HepG2 (cell line): Measurements from ENCODE around the gene EGFL8. TPM values are rescaled to one million over a fixed set of nuclear protein-coding genes. Genes with fewer than 3 reads are reported as not detected.
A peak's percentile ranks its signal among the peaks of the same experiment; 100 is the strongest.

ENCODE experiments used
- AHR ChIP-seq: IDR thresholded peaks from 2 replicates; pipeline ENCODE4 v1.6.1; 2018; ENCODE audit warnings: missing genetic modification reagents, missing compliant biosample characterization
- FOSL2 ChIP-seq: sonication (generic); formaldehyde crosslinking; IDR thresholded peaks from 2 replicates; pipeline ENCODE4 v1.4.0; 2020; ENCODE audit warnings: missing genetic modification reagents
- HCFC1 ChIP-seq: fragments of 150-350 bp; IDR thresholded peaks from 2 replicates; pipeline ENCODE4 v1.6.1; 2014; ENCODE audit warnings: low read depth, low read length
- TMF1 ChIP-seq: sonication (generic); formaldehyde crosslinking; IDR thresholded peaks from 2 replicates; pipeline ENCODE4 v1.8.1; 2022; ENCODE audit warnings: low read depth, missing genetic modification reagents
- TSC22D2 ChIP-seq: sonication (generic); formaldehyde crosslinking; IDR thresholded peaks from 2 replicates; pipeline ENCODE4 v1.5.1; 2020; ENCODE audit warnings: missing genetic modification reagents, mild to moderate bottlenecking, borderline replicate concordance
- ZBTB1 ChIP-seq: sonication (generic); formaldehyde crosslinking; IDR thresholded peaks from 2 replicates; pipeline ENCODE4 v1.4.0; 2020; ENCODE audit warnings: missing genetic modification reagents, borderline replicate concordance
- ZNF614 ChIP-seq: IDR thresholded peaks from 2 replicates; pipeline ENCODE4 v1.6.1; 2018; ENCODE audit warnings: missing biosample characterization, missing genetic modification reagents, inconsistent platforms, borderline replicate concordance
- polyA plus RNA-seq, 8 experiments: library from polyadenylated mRNA; depleted of rRNA in 3 of 8; stranded (reverse) in 7 of 8; unstranded in 1 of 8; fragments of >200 nt; fragmentation: Illumina TruSeq in 4 of 8; extraction: Trizol in 4 of 8; gene quantifications; 2 replicates each; pipeline versions ENCODE4 v1.2.1 to v1.2.3, GENCODE V29; 2011 to 2016; ENCODE audit warnings: low read depth in 4 of 8, missing spikeins in 1 of 8, mixed read lengths in 1 of 8; ENCODE audit not compliant: insufficient read depth in 1 of 8
- total RNA-seq, 5 experiments: library from RNA; depleted of rRNA; stranded (reverse); fragments of >200 nt; fragmentation: Illumina TruSeq; extraction: Trizol; gene quantifications; 2 replicates each; pipeline ENCODE4 v1.2.3, GENCODE V29; 2016; ENCODE audit warnings: low read depth in 1 of 5
- TF ChIP-seq, protein P1 (sequence below), 2 experiments: fragments of 450-650 bp in 1 of 2; sonication (generic) in 1 of 2; formaldehyde crosslinking in 1 of 2; IDR thresholded peaks; 2 replicates each; pipeline versions ENCODE4 v1.6.1 to v1.8.0; 2016 to 2022; ENCODE audit warnings: antibody characterized with exemption in 1 of 2, mild to moderate bottlenecking in 1 of 2, missing genetic modification reagents in 1 of 2
- TF ChIP-seq, protein P2 (sequence below): sonication (generic); formaldehyde crosslinking; IDR thresholded peaks from 2 replicates; pipeline ENCODE4 v1.4.0; 2020; ENCODE audit warnings: missing genetic modification reagents, borderline replicate concordance
- TF ChIP-seq, protein P3 (sequence below): sonication (generic); formaldehyde crosslinking; IDR thresholded peaks from 2 replicates; pipeline ENCODE4 v1.4.0; 2020; ENCODE audit warnings: mild to moderate bottlenecking, low read depth, missing genetic modification reagents
- TF ChIP-seq, protein P4 (sequence below): sonication (generic); formaldehyde crosslinking; IDR thresholded peaks from 2 replicates; pipeline ENCODE4 v1.5.1; 2020; ENCODE audit warnings: mild to moderate bottlenecking, missing genetic modification reagents, borderline replicate concordance
- TF ChIP-seq, protein P5 (sequence below): sonication (generic); formaldehyde crosslinking; IDR thresholded peaks from 2 replicates; pipeline ENCODE4 v1.4.0; 2020; ENCODE audit warnings: mild to moderate bottlenecking, missing genetic modification reagents

The EGFL8 gene
- total and polyA plus RNA-seq, 2 of the 13 experiments (the other 11 are each of a cell fraction or from before 2014, with no cell fraction given) = 10.0 to 11.5 TPM

DNA sequence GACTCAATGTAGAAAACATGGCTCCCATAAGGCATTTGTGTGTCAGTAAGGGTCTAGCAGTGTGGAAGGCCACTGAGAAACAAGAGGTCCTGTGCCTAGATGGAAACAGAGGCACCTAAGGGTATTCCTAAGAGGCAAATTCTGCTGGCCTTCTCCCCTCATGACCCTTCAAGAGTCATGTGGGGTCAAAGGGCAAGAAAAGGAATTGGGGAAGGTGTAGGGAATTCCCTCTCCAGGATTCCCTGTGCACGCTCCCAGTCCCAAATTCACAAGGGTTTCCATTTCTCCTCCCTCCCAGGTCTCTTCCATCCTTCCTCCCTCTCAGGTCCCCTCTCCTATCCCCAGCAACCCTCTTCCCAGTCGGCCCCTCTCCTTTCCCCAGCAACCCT, 10.9 kb downstream of the EGFL8 start (continued):
- TF ChIP-seq, protein P1, sequence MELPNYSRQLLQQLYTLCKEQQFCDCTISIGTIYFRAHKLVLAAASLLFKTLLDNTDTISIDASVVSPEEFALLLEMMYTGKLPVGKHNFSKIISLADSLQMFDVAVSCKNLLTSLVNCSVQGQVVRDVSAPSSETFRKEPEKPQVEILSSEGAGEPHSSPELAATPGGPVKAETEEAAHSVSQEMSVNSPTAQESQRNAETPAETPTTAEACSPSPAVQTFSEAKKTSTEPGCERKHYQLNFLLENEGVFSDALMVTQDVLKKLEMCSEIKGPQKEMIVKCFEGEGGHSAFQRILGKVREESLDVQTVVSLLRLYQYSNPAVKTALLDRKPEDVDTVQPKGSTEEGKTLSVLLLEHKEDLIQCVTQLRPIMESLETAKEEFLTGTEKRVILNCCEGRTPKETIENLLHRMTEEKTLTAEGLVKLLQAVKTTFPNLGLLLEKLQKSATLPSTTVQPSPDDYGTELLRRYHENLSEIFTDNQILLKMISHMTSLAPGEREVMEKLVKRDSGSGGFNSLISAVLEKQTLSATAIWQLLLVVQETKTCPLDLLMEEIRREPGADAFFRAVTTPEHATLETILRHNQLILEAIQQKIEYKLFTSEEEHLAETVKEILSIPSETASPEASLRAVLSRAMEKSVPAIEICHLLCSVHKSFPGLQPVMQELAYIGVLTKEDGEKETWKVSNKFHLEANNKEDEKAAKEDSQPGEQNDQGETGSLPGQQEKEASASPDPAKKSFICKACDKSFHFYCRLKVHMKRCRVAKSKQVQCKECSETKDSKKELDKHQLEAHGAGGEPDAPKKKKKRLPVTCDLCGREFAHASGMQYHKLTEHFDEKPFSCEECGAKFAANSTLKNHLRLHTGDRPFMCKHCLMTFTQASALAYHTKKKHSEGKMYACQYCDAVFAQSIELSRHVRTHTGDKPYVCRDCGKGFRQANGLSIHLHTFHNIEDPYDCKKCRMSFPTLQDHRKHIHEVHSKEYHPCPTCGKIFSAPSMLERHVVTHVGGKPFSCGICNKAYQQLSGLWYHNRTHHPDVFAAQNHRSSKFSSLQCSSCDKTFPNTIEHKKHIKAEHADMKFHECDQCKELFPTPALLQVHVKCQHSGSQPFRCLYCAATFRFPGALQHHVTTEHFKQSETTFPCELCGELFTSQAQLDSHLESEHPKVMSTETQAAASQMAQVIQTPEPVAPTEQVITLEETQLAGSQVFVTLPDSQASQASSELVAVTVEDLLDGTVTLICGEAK (IDR thresholded peaks at IDR 0.05) = no peak
- TF ChIP-seq, protein P1 (CRISPR knock-in tag; IDR thresholded peaks at IDR 0.05) = no peak
- TF ChIP-seq, protein P2, sequence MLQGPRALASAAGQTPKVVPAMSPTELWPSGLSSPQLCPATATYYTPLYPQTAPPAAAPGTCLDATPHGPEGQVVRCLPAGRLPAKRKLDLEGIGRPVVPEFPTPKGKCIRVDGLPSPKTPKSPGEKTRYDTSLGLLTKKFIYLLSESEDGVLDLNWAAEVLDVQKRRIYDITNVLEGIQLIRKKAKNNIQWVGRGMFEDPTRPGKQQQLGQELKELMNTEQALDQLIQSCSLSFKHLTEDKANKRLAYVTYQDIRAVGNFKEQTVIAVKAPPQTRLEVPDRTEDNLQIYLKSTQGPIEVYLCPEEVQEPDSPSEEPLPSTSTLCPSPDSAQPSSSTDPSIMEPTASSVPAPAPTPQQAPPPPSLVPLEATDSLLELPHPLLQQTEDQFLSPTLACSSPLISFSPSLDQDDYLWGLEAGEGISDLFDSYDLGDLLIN = no peak
- no peak for TF ChIP-seq HCFC1
- 0 out of 2 replicates have a peak, but pooled peaks have one; percentile 1 for TF ChIP-seq ZNF614 (CRISPR knock-in tag)
- TF ChIP-seq TSC22D2 (CRISPR knock-in tag) = no peak
- TF ChIP-seq, protein P3, sequence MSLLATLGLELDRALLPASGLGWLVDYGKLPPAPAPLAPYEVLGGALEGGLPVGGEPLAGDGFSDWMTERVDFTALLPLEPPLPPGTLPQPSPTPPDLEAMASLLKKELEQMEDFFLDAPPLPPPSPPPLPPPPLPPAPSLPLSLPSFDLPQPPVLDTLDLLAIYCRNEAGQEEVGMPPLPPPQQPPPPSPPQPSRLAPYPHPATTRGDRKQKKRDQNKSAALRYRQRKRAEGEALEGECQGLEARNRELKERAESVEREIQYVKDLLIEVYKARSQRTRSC (CRISPR knock-in tag) = 0 out of 2 replicates have a peak, but pooled peaks have one; percentile 27
- no peak for TF ChIP-seq FOSL2 (CRISPR knock-in tag)
- TF ChIP-seq, protein P4, sequence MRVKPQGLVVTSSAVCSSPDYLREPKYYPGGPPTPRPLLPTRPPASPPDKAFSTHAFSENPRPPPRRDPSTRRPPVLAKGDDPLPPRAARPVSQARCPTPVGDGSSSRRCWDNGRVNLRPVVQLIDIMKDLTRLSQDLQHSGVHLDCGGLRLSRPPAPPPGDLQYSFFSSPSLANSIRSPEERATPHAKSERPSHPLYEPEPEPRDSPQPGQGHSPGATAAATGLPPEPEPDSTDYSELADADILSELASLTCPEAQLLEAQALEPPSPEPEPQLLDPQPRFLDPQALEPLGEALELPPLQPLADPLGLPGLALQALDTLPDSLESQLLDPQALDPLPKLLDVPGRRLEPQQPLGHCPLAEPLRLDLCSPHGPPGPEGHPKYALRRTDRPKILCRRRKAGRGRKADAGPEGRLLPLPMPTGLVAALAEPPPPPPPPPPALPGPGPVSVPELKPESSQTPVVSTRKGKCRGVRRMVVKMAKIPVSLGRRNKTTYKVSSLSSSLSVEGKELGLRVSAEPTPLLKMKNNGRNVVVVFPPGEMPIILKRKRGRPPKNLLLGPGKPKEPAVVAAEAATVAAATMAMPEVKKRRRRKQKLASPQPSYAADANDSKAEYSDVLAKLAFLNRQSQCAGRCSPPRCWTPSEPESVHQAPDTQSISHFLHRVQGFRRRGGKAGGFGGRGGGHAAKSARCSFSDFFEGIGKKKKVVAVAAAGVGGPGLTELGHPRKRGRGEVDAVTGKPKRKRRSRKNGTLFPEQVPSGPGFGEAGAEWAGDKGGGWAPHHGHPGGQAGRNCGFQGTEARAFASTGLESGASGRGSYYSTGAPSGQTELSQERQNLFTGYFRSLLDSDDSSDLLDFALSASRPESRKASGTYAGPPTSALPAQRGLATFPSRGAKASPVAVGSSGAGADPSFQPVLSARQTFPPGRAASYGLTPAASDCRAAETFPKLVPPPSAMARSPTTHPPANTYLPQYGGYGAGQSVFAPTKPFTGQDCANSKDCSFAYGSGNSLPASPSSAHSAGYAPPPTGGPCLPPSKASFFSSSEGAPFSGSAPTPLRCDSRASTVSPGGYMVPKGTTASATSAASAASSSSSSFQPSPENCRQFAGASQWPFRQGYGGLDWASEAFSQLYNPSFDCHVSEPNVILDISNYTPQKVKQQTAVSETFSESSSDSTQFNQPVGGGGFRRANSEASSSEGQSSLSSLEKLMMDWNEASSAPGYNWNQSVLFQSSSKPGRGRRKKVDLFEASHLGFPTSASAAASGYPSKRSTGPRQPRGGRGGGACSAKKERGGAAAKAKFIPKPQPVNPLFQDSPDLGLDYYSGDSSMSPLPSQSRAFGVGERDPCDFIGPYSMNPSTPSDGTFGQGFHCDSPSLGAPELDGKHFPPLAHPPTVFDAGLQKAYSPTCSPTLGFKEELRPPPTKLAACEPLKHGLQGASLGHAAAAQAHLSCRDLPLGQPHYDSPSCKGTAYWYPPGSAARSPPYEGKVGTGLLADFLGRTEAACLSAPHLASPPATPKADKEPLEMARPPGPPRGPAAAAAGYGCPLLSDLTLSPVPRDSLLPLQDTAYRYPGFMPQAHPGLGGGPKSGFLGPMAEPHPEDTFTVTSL (CRISPR knock-in tag) = no peak
- TF ChIP-seq, protein P5, sequence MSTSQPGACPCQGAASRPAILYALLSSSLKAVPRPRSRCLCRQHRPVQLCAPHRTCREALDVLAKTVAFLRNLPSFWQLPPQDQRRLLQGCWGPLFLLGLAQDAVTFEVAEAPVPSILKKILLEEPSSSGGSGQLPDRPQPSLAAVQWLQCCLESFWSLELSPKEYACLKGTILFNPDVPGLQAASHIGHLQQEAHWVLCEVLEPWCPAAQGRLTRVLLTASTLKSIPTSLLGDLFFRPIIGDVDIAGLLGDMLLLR (CRISPR knock-in tag) = 0 out of 2 replicates have a peak, but pooled peaks have one; percentile 38
- no peak for TF ChIP-seq AHR (CRISPR knock-in tag)
- TF ChIP-seq TMF1 (CRISPR knock-in tag) = no peak
- no peak for TF ChIP-seq ZBTB1 (CRISPR knock-in tag)
